Measurements from ENCODE around the gene NHSL2. TPM values are rescaled to one million over a fixed set of nuclear protein-coding genes. Genes with fewer than 3 reads are reported as not detected.

Gene NHSL2
- total and polyA plus RNA-seq, 4 donors, result 1.4 to 9.9 (median 4.7) TPM

DNA sequence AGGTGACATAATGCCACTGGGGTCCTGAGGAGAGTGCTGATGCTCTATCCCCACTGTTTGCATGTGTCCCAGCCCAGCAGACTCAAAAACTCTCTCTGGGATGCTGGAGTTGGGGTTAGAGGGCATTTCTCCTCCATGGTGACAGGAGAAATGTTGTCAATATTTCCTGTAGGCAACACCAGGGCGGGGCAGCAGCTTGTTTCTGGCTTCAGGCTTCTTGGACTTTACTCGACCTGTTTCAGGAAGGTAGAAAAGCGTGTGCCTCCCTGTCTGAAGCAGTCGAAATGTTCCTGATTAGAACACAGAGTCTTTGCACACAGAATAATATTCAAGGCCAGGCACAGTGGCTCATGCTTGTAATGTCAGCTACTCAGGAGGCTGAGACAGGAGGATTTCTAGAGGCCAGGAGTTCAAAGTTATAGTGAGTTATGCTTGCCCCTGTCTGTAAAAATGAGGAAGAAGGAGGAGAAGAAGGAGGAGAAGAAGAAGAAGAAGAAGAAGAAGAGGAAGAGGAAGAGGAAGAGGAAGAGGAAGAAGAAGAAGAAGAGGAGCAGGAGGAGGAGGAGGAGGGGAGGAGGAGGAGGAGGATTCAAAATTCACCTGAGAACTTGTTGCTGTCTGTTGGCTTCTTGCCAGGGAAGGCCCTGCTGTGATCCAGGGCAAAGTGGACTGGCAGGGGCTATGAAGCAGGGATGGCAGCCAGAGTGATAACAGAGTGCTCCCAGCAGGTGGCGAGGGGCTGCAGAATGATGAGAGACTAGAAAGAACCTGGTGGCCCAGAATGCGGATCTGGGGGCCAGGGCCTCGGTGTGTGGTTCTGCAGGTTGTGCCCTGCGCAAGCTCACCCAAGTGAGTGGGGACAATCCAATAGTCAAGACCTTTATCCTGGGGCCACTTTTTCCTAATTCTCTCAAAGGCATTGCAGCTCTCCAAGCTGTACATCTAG lies 138.1 kb downstream of the NHSL2 start:
- ATAC-seq (ENCODE audit: insufficient read depth, low FRiP score) (no peak), DNase-seq (no peak)

DNA sequence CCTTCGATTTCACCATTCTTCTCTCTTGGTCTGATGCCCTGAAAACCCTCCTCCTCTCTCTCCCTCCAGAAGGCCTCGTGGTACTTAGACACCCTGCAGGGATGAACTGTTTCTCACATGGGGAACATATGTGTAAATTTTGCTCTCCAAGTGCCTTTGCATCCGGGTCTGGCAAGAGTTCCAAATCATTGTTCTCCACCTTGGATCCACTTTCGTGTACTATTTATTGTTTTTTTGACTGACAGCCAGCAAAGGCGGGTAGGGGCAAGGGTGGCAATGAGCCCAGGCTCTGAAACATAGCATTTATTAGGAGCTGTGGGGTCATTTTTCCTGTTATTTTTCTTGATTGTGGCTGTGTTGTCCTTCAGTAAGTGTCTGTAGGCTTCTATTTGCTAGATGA lies 139.4 kb downstream of the NHSL2 start:
- Histone ChIP-seq H3K4me1 (ENCODE audit: control insufficient read depth in 5 of 5, insufficient read depth in 5 of 5, low read length in 5 of 5) (peaks cover 0 to 13% (median 0%) of the 10 kb centered on the region in 5 donors), H3K36me3 (ENCODE audit: control insufficient read depth in 4 of 4, insufficient read depth in 4 of 4, low read length in 4 of 4) (no peaks in the 10 kb centered on the region), H3K4me3 (no peak overlapping the region), H3K9me3 (ENCODE audit: control insufficient read depth in 4 of 4, insufficient read depth in 3 of 4, low read length in 3 of 4) (peaks cover 0 to 5% (median 0%) of the 10 kb centered on the region in 4 donors), H3K27ac (ENCODE audit: low read depth in 1 of 2, low read length in 1 of 2) (no peak overlapping the region), H3K9ac (ENCODE audit: insufficient read depth in 1 of 2, low read length in 2 of 2) (no peak overlapping the region), H3K27me3 (ENCODE audit: control insufficient read depth in 3 of 3, insufficient read depth in 3 of 3, low read length in 2 of 3) (peaks cover 0 to 19% (median 19%) of the 10 kb centered on the region in 3 donors)
- 55 to 68% methylated on average over 5 of the region's 5 CpGs for WGBS, 2 donors
- DNase-seq (no peak), ATAC-seq (ENCODE audit: insufficient read depth, low FRiP score) (no peak)
- TF ChIP-seq, protein P1, sequence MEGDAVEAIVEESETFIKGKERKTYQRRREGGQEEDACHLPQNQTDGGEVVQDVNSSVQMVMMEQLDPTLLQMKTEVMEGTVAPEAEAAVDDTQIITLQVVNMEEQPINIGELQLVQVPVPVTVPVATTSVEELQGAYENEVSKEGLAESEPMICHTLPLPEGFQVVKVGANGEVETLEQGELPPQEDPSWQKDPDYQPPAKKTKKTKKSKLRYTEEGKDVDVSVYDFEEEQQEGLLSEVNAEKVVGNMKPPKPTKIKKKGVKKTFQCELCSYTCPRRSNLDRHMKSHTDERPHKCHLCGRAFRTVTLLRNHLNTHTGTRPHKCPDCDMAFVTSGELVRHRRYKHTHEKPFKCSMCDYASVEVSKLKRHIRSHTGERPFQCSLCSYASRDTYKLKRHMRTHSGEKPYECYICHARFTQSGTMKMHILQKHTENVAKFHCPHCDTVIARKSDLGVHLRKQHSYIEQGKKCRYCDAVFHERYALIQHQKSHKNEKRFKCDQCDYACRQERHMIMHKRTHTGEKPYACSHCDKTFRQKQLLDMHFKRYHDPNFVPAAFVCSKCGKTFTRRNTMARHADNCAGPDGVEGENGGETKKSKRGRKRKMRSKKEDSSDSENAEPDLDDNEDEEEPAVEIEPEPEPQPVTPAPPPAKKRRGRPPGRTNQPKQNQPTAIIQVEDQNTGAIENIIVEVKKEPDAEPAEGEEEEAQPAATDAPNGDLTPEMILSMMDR (IDR thresholded peaks at IDR 0.05; ENCODE audit: control extremely low read depth, extremely low read depth), result no peak

More for the DNA sequence above, 138.1 kb downstream of the NHSL2 start:
- no peaks in the 10 kb centered on the region for H3K36me3 ChIP-seq (ENCODE audit: control insufficient read depth in 4 of 4, insufficient read depth in 4 of 4, low read length in 4 of 4)
- H3K4me1 ChIP-seq (ENCODE audit: control insufficient read depth in 5 of 5, insufficient read depth in 5 of 5, low read length in 5 of 5), result peaks cover 0 to 14% (median 2%) of the 10 kb centered on the region in 5 donors
- WGBS, 2 donors, result 67 to 75% methylated on average over 8 of the region's 8 CpGs
- H3K27ac ChIP-seq (ENCODE audit: low read depth in 1 of 2, low read length in 1 of 2), result no peak overlapping the region
- TF ChIP-seq, protein P1 (IDR thresholded peaks at IDR 0.05; ENCODE audit: control extremely low read depth, extremely low read depth), result no peak
- H3K27me3 ChIP-seq (ENCODE audit: control insufficient read depth in 3 of 3, insufficient read depth in 3 of 3, low read length in 2 of 3), result peaks cover 0 to 13% (median 11%) of the 10 kb centered on the region in 3 donors
- H3K9ac ChIP-seq (ENCODE audit: insufficient read depth in 1 of 2, low read length in 2 of 2), result no peak overlapping the region
- H3K4me3 ChIP-seq, result no peak overlapping the region
- peaks cover 0 to 3% (median 0%) of the 10 kb centered on the region in 4 donors for H3K9me3 ChIP-seq (ENCODE audit: control insufficient read depth in 4 of 4, insufficient read depth in 3 of 4, low read length in 3 of 4)

DNA sequence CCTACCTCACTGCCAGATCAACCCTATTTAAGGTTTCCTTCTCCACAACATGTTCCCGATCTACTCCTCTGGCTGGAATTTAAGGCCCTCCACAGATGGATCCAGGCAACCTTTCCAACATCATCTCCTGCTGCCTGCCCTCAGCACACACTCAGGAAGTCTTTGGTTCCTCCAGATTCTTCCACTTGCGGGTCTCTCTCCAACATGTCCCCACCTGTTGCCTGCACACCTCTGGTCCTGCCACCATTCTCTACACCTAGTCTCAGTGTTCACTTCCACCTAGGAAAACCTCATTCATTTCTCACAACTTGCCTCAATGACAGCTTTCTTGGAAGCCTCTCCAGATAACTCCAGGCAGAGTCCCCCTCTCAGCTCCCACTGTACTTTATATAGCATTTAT lies 140.9 kb downstream of the NHSL2 start:
- WGBS, 2 donors, result 85 to 87% methylated on average over 2 of the region's 2 CpGs
- DNase-seq (no peak), ATAC-seq (ENCODE audit: insufficient read depth, low FRiP score) (no peak)
- TF ChIP-seq, protein P1 (IDR thresholded peaks at IDR 0.05; ENCODE audit: control extremely low read depth, extremely low read depth), result no peak
- H3K27me3 ChIP-seq (ENCODE audit: control insufficient read depth in 3 of 3, insufficient read depth in 3 of 3, low read length in 2 of 3), result peaks cover 0 to 24% (median 23%) of the 10 kb centered on the region in 3 donors
- peaks cover 0 to 8% (median 0%) of the 10 kb centered on the region in 5 donors for H3K4me1 ChIP-seq (ENCODE audit: control insufficient read depth in 5 of 5, insufficient read depth in 5 of 5, low read length in 5 of 5)
- no peak overlapping the region for H3K27ac ChIP-seq (ENCODE audit: low read depth in 1 of 2, low read length in 1 of 2)
- H3K9ac ChIP-seq (ENCODE audit: insufficient read depth in 1 of 2, low read length in 2 of 2), result no peak overlapping the region
- no peaks in the 10 kb centered on the region for H3K36me3 ChIP-seq (ENCODE audit: control insufficient read depth in 4 of 4, insufficient read depth in 4 of 4, low read length in 4 of 4)
- H3K9me3 ChIP-seq (ENCODE audit: control insufficient read depth in 4 of 4, insufficient read depth in 3 of 4, low read length in 3 of 4), result peaks cover 0 to 5% (median 0%) of the 10 kb centered on the region in 4 donors
- no peak overlapping the region for H3K4me3 ChIP-seq
